DMS53 (cell line): ENCODE data around the gene COQ4.

Experiments used
- DNase-seq: peaks from one replicate; lab custom pipeline; 2025; lab: John Stamatoyannopoulos, UW

The COQ4 gene

GRCh38 chr9:128372784-128373183 lies 50.1 kb downstream of the COQ4 start:
- DNase-seq: no peak

GRCh38 chr9:128374221-128374675 lies 51.6 kb downstream of the COQ4 start:
- no peak for DNase-seq

GRCh38 chr9:128375865-128376264 lies 53.2 kb downstream of the COQ4 start:
- DNase-seq: no peak

GRCh38 chr9:128382261-128382660 lies 59.6 kb downstream of the COQ4 start:
- no peak for DNase-seq

- DNase-seq: no peak
These were observed 60.5 kb downstream of the COQ4 start for GRCh38 chr9:128383007-128383753.
